GM21619 (cell line): ENCODE results near the gene MAP1LC3B.

Experiments
- ATAC-seq: cut with Tn5 transposase; IDR thresholded peaks from one replicate; pipeline ENCODE4 v1.9.1; 2021; ENCODE audit not compliant: unreplicated experiment

The MAP1LC3B gene

DNA sequence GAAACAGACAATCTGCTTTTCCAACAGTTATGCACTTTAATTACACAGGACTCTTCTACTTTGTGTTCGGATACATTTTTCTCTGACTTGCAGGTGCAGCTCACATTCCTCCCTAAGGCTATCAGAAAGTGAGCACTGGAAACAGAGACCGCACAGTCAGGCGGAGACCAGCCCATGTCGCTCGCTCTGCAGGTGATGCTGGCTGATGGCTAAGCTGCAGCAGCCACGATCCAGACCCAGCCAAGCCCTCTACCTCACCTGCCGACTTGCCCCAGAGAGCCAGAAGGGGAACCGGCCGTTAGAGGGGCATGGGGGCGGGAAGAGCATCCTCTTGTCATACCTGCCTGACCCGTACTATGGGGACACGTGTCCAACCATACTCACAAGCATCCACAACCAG, 33.8 kb downstream of the MAP1LC3B start:
- ATAC-seq = no peak

DNA sequence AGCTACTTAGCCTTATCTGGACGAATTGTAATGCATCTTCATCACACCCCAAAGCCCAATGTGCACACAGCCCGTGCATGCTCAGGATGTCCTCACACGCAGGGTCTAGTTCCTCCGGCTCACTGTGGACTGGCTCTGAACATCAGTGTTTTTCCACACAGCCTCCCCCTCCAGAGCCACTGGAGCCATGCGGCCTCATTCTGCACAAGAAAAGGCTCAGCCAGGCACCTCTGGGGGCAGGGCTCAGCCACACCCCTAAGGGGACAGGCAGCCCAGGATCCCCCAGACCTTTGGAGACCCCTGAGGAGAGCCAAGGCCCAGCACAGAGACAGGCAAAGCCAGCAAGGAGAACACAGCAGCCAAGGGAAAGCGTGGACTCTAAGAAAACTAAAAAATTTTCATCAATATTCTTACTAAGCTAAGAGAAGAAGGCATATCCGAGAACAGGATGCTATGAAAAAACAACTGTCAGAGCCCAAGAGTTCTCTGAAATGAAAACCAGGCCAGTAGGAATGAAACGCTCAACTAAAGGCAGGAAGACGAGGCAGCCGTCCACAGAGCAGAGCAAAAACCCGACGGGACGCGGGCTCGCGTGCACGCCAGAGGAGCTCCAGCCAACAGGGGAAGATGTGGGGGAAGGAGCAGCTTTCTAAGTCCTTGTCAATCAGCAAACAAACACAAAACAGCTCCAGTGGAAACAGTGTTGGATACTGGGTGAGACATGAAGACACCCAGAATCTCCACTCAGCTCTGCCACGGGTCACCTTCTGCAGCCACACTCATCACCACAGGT, 34.5 kb downstream of the MAP1LC3B start:
- no peak for ATAC-seq

DNA sequence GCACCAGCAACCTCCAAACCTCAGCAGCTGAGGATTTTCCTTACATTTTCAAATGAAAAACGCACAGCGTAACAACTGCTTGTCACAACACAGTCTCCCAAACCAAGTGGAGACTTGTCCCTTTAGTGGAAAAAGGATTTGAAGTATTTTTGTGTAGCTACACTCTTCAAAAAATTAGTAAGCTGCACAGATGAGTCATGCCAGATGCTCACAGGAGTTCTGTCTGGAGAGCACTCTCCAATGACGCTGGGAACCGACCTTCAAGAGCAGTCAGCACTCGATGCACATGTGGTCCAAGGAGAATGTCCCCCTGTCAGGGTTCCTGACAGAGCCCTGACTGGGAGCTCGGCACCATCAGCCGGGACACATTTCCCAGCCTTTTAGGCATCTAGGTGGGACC, 39.8 kb downstream of the MAP1LC3B start:
- no peak for ATAC-seq

DNA sequence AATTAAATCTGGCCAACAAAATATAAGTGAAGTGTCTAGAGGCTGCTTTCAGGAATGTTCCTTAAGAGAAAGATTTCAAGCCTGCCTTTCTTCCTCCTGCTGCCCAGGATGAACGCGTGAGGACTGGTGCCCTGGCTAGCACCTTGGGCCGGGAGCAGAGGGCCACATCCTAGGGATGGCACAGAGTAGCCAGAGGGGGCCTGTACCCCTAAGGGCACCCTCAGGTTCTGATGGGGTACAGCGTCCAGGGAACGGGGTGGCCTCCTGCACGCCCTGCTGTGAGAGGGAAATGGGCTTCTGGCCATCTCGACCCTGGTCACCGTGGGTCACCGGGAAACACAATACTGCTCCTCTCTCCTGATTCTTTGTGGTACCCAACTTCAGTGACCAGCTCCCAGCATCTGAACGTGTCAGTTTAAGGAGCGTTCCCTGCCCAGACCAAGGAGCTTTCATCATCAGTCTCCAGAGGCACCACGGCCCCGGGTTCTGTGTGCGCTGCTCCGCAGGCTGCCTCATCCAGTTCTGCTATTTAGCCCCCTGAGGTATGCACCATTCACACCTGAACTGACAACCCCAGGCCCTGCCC, 40.3 kb downstream of the MAP1LC3B start:
- ATAC-seq = no peak

DNA sequence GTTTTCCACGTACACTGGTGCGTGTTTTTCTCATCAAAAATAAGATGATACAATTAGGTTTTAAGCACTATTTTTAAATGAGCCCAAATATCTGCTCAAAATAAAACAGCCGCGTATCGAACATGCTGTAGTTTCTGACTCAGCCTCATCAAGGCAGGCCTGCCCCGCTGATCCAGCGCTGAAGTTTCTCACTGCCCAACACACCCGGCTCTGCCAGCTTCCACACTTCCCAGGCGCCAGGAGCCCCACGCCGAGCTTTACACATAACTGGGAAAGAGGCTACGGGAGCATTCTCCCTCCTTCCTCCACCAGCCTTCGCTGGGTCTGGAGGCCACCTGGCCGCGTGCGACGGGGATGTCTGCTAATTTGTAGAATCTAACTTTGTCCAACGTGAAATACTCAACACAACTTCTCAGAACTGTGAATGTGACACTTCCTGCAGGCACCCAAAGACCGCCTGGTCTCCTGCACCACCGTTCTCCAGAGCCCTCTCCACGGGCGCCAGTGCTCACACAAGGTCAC, 42.1 kb downstream of the MAP1LC3B start:
- ATAC-seq = no peak

DNA sequence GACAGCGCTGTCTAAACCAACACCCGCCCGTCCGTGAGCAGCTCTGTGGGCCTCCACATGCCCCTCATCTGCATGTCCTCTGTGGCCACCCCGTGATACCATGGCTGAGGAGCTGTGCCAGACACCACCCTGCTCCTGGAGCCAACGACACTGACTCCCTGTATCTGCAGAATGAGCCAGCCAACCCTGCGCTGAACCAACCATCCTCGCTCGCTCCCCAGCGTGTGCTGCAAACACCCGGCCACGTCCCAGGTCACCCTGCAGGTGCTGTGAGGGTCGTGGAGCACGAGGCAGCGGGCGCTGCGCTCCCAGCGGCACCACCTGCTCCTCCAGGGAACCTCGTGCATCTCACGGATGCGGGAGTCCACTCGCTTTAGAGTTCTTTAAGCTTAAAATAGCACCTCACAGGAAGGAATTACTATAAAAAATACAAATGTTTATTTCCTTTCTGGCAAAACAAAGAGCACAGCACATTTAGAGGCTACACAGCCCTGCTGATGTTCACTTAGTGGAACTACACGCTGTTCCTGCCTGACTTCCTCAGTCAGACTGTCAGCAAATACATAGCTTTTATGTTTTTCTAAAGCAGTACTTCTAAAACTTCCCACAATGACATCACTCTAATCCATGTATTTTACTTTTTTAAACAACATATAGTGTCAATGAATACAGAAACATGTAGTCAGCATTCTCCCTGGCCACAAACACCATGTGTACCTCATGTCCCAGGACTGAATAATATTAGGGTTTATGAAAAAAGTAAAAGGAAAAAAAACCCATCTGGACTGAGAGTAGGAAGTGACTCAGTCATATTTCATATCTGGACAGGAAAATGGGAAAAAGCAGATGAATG, 43.5 kb downstream of the MAP1LC3B start:
- ATAC-seq = no peak

DNA sequence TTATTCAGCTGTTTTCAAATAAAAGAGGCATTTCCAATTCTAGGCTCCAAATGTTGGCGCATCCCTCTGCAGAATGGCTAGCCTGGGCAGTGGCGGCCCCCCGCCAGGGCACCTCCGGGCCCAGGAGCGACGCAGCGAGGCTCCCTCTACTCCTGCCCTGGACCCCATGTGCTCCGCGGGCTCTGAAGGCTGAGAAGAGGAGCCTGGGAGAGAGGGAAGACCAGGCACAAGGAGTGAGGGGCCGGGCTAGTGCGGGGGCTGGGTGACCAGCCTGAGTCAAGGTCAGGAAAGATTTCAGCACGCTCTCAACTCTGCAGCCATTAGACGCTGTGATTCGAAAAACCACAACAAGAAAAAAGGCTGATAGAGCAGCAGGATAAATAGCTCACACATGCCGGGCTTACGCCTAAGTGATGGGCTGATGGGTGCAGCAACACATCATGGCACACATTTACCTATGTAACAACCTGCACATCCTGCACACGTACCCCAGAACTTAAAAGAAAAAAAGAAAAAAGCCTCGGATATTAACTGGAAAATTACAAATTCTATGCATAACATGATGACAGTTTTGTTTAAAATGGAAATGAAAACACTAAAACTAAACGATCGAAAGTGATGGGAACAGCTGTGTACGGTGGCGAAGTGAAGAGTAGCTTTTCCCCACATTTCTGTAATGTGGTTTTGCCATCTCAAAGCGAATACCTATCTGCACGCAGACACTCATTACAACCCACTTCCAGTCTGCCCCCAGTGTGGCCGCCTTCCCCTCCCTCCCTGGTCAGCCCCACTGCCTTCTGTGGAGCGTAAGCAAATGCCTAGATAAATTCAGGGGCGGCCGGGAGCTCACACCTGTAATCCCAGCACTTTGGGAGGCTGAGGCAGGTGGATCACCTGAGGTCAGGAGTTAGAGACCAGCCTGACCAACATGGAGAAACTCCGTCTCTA, 44.4 kb downstream of the MAP1LC3B start:
- no peak for ATAC-seq

DNA sequence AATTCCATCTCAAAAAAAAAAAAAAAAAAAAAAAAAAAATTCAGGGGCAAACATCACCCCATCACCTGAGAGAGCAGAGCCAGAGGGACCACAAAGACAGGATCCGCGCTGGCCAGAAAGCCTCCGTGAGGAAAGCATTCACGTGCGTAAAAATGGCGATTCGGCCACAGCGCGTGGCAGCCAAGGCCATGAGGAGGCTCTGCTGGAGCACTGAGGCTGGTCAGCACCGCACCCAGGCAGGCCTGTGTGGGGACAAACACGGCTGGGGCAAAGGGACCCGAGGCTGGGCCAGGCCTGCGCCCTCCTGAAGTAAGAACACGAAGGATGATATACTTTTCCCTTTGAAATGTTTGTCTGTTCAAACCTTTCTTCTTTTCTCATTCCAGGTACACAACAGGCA, 45.2 kb downstream of the MAP1LC3B start:
- no peak for ATAC-seq

DNA sequence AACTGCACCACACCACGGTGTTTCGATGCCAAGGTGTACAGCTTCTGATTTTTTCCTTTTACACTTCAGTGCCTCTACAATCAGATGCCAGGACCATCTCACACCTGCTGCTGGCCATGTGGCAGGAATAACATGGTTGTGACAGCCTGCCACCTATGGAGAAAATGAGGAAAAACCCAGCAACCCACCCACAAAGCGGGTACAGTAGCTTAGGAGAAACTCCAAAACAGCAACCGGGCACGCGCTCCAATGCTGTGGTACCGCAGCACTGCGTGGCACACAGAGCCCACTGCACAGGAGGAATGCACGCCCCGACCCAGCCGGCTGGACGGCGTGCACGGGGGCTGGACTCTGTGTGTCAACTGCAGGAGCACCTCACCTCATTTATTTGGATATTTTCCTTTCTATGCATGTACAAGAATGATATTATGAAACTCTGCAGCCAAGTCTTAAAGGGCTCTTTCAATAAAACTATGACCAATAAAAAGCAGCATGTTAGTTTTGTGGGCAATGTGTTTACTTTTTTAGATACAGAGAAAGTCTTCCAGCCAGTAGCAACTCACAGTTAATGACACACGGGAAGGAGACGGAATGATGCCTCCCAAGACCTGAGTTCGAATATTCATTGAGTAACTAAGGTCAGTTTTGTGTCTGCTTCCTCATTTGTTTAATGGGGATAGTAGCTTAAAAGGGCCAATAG, 45.9 kb downstream of the MAP1LC3B start:
- ATAC-seq = no peak

DNA sequence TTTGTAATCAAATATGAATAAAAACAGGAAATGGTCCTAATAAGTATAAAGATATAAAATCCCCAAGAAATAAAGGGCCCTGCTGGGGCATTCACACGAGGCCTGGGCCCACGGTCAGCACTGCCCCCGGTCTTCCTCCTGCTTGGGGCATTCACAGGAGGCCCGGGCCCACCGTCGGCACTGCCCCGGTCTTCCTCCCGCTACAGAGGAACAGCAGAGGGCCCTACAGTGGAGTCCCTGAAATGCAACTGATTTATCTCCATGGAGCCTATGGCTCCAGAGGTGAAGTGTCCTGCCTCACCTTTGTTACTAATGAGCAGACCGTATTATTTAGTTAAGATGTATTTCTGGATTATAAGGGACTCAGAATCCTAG, 46.5 kb downstream of the MAP1LC3B start:
- no peak for ATAC-seq

DNA sequence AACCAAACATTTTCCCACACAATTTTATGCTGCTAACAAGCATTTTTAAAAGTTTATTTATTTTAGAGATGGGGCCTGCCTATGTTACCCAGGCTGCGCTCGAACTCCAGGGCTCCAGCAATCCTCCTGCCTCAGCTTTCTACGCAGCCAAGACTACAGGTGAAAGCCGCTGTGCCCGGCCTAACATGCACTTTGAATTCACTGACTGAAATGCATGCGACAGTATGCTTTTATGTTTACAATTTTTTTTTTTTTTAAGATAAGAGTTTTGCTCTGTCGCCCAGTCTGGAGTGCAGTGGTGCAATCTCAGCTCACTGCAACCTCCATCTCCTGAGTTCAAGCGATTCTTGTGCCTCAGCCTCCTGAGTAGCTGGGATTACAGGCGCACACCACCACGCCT, 47.8 kb downstream of the MAP1LC3B start:
- ATAC-seq = no peak

DNA sequence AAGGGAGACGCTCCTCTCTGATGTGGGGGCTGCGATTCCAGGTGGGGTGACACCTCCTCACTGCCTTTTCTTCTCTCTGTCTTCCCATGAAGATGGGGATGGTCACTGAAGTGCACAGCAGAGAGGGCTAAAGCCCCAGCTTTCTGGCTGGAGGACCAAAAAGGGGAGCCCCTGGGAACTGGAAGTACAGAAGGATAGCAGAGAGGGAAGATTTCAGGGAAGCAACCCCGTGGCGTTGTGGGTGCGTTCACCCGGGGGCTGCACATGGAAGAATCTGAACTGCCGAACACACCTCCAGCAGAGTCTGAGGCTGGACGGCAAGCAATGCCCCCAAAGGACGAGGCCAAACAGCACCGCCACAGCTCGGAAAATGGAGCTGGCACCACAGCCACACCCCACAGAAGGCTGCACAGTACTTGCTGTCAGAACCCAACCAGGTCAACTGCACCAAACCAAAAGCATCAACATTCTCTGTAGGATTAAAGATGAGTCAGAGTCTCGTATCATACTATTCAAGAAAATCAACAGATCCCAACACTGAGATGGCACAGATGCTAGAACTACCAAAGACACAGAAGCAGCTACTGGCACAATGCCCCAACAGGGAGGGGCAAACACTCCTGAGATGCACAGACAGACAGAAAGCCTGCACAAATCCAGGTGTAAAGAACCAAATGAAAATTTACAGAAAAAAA, 49.9 kb downstream of the MAP1LC3B start:
- no peak for ATAC-seq

DNA sequence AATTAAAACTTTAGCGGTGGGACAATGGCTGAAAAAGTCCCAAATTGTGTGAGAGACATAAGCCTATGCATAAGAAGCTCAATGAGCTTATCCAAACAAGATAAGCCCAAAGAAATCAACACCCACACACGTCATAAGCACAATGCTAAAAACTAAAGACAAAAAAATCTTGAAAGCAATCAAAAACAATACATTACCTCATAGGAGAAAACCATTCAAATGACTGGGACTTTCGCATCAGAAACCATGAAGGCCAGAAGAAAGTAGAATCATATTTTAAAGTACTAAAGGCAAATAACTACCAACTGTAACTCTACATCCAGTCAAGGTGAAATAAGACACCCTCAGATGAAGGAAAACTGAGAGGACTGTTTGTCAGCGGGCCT, 50.4 kb downstream of the MAP1LC3B start:
- no peak for ATAC-seq

DNA sequence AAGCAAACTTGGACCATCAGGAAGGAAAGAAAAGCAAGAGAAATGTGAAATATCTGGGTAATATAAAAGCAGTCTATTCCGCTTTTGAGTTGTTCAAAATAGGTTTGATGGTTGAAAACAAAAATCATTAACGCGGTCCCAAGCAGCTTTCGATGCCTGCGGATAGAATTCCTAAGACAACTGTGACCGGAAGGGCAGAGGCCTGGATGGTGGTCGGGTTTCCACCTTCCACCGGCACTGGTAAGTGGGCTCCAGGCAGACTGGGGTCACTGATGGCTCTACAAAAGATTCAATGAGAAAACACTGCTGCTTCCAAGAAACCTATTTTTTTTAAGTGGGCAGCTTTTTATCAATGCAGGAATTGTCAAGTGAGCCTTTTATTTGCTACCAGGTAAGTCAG, 50.9 kb downstream of the MAP1LC3B start:
- no peak for ATAC-seq

DNA sequence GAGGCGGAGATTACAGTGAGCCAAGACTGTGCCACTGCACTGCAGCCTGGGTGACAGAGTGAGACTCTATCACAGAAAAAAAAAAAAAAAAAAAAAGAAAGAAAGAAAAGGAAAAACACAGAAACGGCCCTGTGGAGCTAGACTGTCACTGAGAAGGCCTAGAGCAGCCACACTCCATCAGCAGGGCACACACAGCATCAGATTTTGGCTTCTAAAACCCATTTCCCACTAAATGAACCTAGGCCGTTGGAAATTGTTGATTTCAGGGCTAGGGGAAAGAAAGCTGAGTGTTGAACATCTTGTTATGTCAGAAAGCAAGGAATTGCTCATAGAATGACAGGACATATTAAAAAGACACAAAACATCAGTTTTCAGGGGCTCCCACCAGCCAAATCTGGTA, 51.8 kb downstream of the MAP1LC3B start:
- ATAC-seq = no peak

DNA sequence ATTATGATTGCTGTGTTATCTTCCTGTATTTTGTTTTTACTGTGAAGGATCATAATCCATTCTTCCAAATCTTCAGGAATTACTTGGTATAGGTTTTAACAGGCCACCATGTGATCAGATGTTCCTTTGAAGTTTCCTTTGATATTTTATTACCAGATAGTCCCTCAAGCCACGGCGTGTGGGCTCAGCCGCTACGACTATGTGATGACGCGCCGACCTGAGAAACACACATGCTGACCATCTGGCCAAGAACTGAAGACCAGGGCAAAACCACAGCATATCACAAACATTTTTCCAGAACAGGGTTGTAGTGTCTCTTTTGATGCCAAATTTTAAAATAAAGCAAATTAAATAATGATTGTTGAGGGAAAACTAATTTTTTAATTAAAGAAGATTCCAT, 53.4 kb downstream of the MAP1LC3B start:
- ATAC-seq = no peak

DNA sequence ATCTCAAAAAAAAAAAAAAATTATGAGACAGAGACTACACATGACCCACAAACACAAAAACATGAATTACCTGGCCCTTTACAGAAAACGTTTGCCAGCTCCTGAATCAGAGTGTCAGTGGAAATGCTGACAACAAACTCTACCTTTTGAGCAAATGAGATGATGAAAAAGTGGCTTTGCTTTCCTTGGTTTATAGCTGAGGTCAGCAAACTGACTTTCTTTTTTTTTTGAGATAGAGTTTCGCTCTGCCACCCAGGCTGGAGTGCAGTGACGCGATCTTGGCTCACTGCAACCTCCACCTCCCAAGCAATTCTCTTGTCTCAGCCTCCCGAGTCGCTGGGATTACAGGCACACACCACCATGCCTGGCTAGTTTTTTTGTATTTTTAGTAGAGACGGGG, 54.3 kb downstream of the MAP1LC3B start:
- ATAC-seq = no peak

DNA sequence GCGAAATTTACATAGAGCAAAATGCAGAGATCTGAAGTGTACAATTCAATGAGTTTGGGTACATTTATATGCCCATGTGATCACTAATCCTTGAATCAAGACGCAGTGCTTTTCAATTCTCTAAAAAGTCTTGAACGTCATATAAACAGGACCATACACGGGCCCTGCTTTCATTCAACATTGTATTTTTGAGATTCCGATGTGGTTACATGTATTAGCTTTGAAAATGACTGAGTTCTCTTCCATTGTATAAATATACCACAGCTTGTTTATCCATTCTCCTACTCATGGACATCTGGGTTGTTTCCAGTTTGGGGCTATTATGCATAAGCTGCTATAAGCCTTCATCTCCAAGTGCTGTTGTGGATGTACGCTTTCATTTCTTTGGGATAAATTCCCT, 55.2 kb downstream of the MAP1LC3B start:
- no peak for ATAC-seq

DNA sequence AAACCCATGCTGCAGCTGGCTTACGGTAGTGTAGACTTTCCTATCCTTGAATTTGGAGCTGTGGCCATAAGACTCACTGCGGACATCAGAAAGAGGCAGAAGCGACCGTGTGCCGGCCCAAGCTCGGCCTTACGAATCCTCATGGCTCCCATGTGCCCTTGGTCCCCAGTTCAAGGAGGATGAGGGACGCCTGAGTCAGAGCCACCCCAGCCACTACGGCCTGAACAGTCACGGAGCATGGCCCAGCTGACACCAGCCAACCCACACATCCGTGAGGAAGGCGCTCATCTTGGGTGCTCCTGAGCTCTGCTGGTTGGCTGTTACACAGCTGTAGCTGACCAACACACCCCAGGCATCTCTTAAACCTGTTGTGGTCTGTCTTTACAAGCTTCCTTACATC, 56.7 kb downstream of the MAP1LC3B start:
- ATAC-seq = no peak
